ENCODE measurements around the gene CNOT3. TPM values are rescaled to one million over a fixed set of nuclear protein-coding genes. Genes with fewer than 3 reads are reported as not detected.
A peak's percentile ranks its signal among the peaks of the same experiment; 100 is the strongest.

CNOT3 gene
- total RNA-seq, 1 experiment from 2014 or later: 77.7 TPM

- Histone ChIP-seq H3K9me3 (no peaks in the 10 kb centered on the region), H3K27me3 (replicated peaks; ENCODE audit: control insufficient read depth, insufficient read depth, low read length) (no peaks in the 10 kb centered on the region), H3K36me3 (ENCODE audit: control insufficient read depth, insufficient read depth, low read length) (peaks cover 1% of the 10 kb centered on the region; the same call in 1 of the 2 replicates), H3K4me1 (no peaks in the 10 kb centered on the region), H3K4me3 (ENCODE audit: low read depth, low read length) (no peak overlapping the region)
- no peak overlapping the region for H3K4me3 Mint-ChIP-seq (ENCODE audit: unreplicated experiment)
- POLR2A ChIA-PET: no interaction called here
- BruUV-seq (replicated peaks): no TSS peak
- H3K27me3 Mint-ChIP-seq (ENCODE audit: insufficient read depth, unreplicated experiment): no peaks in the 10 kb centered on the region
- H3K36me3 Mint-ChIP-seq (ENCODE audit: insufficient read depth, unreplicated experiment): peaks cover 64% of the 10 kb centered on the region
- DNase-seq: no peak
- H3K27ac Mint-ChIP-seq (ENCODE audit: unreplicated experiment): no peak overlapping the region
- TF ChIP-seq, protein P1, sequence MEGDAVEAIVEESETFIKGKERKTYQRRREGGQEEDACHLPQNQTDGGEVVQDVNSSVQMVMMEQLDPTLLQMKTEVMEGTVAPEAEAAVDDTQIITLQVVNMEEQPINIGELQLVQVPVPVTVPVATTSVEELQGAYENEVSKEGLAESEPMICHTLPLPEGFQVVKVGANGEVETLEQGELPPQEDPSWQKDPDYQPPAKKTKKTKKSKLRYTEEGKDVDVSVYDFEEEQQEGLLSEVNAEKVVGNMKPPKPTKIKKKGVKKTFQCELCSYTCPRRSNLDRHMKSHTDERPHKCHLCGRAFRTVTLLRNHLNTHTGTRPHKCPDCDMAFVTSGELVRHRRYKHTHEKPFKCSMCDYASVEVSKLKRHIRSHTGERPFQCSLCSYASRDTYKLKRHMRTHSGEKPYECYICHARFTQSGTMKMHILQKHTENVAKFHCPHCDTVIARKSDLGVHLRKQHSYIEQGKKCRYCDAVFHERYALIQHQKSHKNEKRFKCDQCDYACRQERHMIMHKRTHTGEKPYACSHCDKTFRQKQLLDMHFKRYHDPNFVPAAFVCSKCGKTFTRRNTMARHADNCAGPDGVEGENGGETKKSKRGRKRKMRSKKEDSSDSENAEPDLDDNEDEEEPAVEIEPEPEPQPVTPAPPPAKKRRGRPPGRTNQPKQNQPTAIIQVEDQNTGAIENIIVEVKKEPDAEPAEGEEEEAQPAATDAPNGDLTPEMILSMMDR (IDR thresholded peaks at IDR 0.05; ENCODE audit: insufficient read depth in 1 of 2, low read depth in 1 of 2, low read length in 1 of 2, severe bottlenecking in 1 of 2, unreplicated experiment in 1 of 2): no peak
- CTCF ChIA-PET: no interaction called here
- peaks cover 24% of the 10 kb centered on the region for H3K4me1 Mint-ChIP-seq (ENCODE audit: low read depth, unreplicated experiment)
- H3K9me3 Mint-ChIP-seq (ENCODE audit: unreplicated experiment): no peaks in the 10 kb centered on the region
- intact Hi-C loops (cut with micrococcal nuclease; ENCODE audit: unreplicated experiment): no loop called here
Observed at GRCh38 chr19:54196536-54196935, 59.0 kb downstream of the CNOT3 start.

- Histone ChIP-seq H3K27me3 (replicated peaks; ENCODE audit: control insufficient read depth, insufficient read depth, low read length) (no peaks in the 10 kb centered on the region), H3K4me1 (peaks cover 5% of the 10 kb centered on the region), H3K9me3 (no peaks in the 10 kb centered on the region), H3K4me3 (ENCODE audit: low read depth, low read length) (no peak overlapping the region), H3K36me3 (ENCODE audit: control insufficient read depth, insufficient read depth, low read length) (peaks cover 1% of the 10 kb centered on the region; the same call in 1 of the 2 replicates)
- Mint-ChIP-seq H3K4me3 (ENCODE audit: unreplicated experiment) (no peak overlapping the region), H3K9me3 (ENCODE audit: unreplicated experiment) (no peaks in the 10 kb centered on the region), H3K27me3 (ENCODE audit: insufficient read depth, unreplicated experiment) (no peaks in the 10 kb centered on the region), H3K4me1 (ENCODE audit: low read depth, unreplicated experiment) (peaks cover 18% of the 10 kb centered on the region), H3K36me3 (ENCODE audit: insufficient read depth, unreplicated experiment) (peaks cover 64% of the 10 kb centered on the region), H3K27ac (ENCODE audit: unreplicated experiment) (no peak overlapping the region)
- DNase-seq: no peak
- BruUV-seq (replicated peaks): no TSS peak
- CTCF ChIA-PET: no interaction called here
- intact Hi-C loops (cut with micrococcal nuclease; ENCODE audit: unreplicated experiment): no loop called here
- POLR2A ChIA-PET: no interaction called here
- TF ChIP-seq, protein P1 (IDR thresholded peaks at IDR 0.05; ENCODE audit: insufficient read depth in 1 of 2, low read depth in 1 of 2, low read length in 1 of 2, severe bottlenecking in 1 of 2, unreplicated experiment in 1 of 2): no peak
Observed at GRCh38 chr19:54197121-54197520, 59.6 kb downstream of the CNOT3 start.

DNA sequence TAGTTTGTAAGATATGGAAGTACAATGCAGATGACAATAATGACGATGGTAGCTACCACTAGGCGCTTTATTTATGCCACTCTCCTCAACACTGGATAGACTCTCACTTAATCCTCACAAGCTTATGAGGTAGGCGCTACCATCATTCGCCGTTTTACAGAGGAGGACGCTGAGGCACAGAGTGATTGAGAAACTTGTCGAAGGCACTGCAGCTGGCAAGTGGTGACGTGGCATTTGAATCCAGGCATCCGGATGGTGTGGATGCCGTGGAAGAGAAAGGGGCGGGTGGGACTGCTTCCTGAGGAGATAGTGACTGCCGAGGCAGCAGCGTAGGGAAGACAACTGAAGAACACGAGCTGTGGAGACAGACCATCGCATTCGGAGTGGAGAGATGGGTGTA lies 61.8 kb downstream of the CNOT3 start:
- Histone ChIP-seq H3K4me1 (peaks cover 25% of the 10 kb centered on the region), H3K36me3 (ENCODE audit: control insufficient read depth, insufficient read depth, low read length) (peaks cover 11% of the 10 kb centered on the region), H3K27me3 (replicated peaks; ENCODE audit: control insufficient read depth, insufficient read depth, low read length) (no peaks in the 10 kb centered on the region), H3K4me3 (ENCODE audit: low read depth, low read length) (no peak overlapping the region), H3K9me3 (no peaks in the 10 kb centered on the region)
- H3K36me3 Mint-ChIP-seq (ENCODE audit: insufficient read depth, unreplicated experiment): peaks cover 70% of the 10 kb centered on the region
- intact Hi-C loops (cut with micrococcal nuclease; ENCODE audit: unreplicated experiment): no loop called here
- no peaks in the 10 kb centered on the region for H3K9me3 Mint-ChIP-seq (ENCODE audit: unreplicated experiment)
- ChIA-PET POLR2A (interaction anchor here (4.4 kb wide), 1 partner anchor 9 kb away, joined by 98 read pairs; the partner anchor contains the start of genes MBOAT7 and TSEN34), CTCF (no interaction called here)
- no TSS peak for BruUV-seq (replicated peaks)
- H3K4me1 Mint-ChIP-seq (ENCODE audit: low read depth, unreplicated experiment): peaks cover 18% of the 10 kb centered on the region
- H3K4me3 Mint-ChIP-seq (ENCODE audit: unreplicated experiment): peak overlapping the region; percentile 89
- TF ChIP-seq, protein P1 (IDR thresholded peaks at IDR 0.05; ENCODE audit: insufficient read depth in 1 of 2, low read depth in 1 of 2, low read length in 1 of 2, severe bottlenecking in 1 of 2, unreplicated experiment in 1 of 2): no peak
- no peak for DNase-seq
- H3K27ac Mint-ChIP-seq (ENCODE audit: unreplicated experiment): peak overlapping the region; percentile 86
- H3K27me3 Mint-ChIP-seq (ENCODE audit: insufficient read depth, unreplicated experiment): no peaks in the 10 kb centered on the region

All from Caco-2 (cell line).